Left lung (tissue), 10 donors: ENCODE data around the gene PDE1A. TPM values are rescaled to one million over a fixed set of nuclear protein-coding genes. Genes with fewer than 3 reads are reported as not detected.

Experiments
- ATAC-seq: fragments of 200-7000 bp; cut with Tn5 transposase; one replicate; pipeline ENCODE4 v1.9.1; 2020; ENCODE audit warnings: moderate library complexity
- DNase-seq, 4 donors: peaks; one replicate each; pipeline ENCODE4 v3.0.0-alpha.2; 2013 to 2020
- H3K27ac ChIP-seq, 2 donors: fragments of 200-600 bp; sonication (generic) in 1 of 2; one replicate each; pipeline versions ENCODE4 v1.5.0 to v1.8.0; 2020 to 2021
- H3K27me3 ChIP-seq, 2 donors: fragments of 200-600 bp; sonication (generic) in 1 of 2; one replicate each; pipeline versions ENCODE4 v1.5.0 to v1.8.0; 2020 to 2021
- H3K36me3 ChIP-seq, 2 donors: fragments of 200-600 bp; sonication (generic) in 1 of 2; one replicate each; pipeline versions ENCODE4 v1.5.0 to v1.8.0; 2020 to 2021
- H3K4me1 ChIP-seq, 2 donors: fragments of 200-600 bp; one replicate each; pipeline ENCODE4 v1.8.0; 2021
- H3K4me3 ChIP-seq, 2 donors: fragments of 200-600 bp; sonication (generic) in 1 of 2; one replicate each; pipeline versions ENCODE4 v1.5.0 to v1.8.0; 2020 to 2021; ENCODE audit warnings: mild to moderate bottlenecking in 1 of 2
- H3K9me3 ChIP-seq, 2 donors: fragments of 200-600 bp; sonication (generic) in 1 of 2; one replicate each; pipeline versions ENCODE4 v1.5.0 to v1.8.0; 2020 to 2021
- intact Hi-C, 2 donors: fragments of 100-400 bp; cut with DNase I; formaldehyde crosslinking; loops; one replicate each; pipeline versions ENCODE4 v1.11.2 to v1.14.2; 2022
- polyA plus RNA-seq, 6 donors: library from polyadenylated mRNA; unstranded; fragments of 120-200 nt; gene quantifications; one replicate each; pipeline ENCODE4 v1.2.1, GENCODE V29; 2013; ENCODE audit not compliant: insufficient read length in 6 of 6
- total RNA-seq, 2 donors: library from RNA; stranded (reverse); fragmentation: NEBNext Ultra II Directional; extraction: Animal tissue kit (Norgen Biotek cat#: 25700); gene quantifications; one replicate each; pipeline ENCODE4 v1.2.1, GENCODE V29; 2021
- TF ChIP-seq, protein P1 (sequence below), 2 donors: fragments of 200-600 bp; sonication (generic) in 1 of 2; IDR thresholded peaks; one replicate each; pipeline versions ENCODE4 v1.5.0 to v1.8.0; 2021; ENCODE audit warnings: antibody characterized with exemption in 2 of 2
- donor health status: DM: no; HTN: yes; CAD: no.
- donor health status: DM: no; HTN: no; CAD: no.

PDE1A gene
- total and polyA plus RNA-seq, 8 donors, result 4.6 to 16.3 (median 13.2) TPM

DNA sequence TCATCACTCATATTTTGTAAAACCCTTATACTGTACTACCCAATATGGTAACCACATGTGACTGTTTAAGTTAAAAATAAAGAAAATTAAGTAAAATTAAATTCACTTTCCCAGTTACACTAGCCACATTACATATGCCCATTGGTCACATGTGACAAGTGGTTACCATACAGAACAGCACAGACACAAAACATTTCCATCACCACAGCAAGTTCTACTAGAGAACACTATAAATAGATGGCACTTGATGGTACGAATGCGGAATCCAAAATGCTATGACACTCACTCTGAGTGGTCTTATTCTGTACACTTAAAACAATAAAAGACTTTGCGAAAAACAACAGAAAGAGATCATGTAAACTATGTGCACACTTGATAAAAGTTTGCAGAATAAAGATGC lies 202.2 kb downstream of the PDE1A start:
- ATAC-seq (no peak), DNase-seq (no peak)
- TF ChIP-seq, protein P1, sequence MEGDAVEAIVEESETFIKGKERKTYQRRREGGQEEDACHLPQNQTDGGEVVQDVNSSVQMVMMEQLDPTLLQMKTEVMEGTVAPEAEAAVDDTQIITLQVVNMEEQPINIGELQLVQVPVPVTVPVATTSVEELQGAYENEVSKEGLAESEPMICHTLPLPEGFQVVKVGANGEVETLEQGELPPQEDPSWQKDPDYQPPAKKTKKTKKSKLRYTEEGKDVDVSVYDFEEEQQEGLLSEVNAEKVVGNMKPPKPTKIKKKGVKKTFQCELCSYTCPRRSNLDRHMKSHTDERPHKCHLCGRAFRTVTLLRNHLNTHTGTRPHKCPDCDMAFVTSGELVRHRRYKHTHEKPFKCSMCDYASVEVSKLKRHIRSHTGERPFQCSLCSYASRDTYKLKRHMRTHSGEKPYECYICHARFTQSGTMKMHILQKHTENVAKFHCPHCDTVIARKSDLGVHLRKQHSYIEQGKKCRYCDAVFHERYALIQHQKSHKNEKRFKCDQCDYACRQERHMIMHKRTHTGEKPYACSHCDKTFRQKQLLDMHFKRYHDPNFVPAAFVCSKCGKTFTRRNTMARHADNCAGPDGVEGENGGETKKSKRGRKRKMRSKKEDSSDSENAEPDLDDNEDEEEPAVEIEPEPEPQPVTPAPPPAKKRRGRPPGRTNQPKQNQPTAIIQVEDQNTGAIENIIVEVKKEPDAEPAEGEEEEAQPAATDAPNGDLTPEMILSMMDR (IDR thresholded peaks at IDR 0.05), result no peak
- no peaks in the 10 kb centered on the region for H3K9me3 ChIP-seq
- intact Hi-C loops, result no loop called here
- H3K4me3 ChIP-seq, result no peak overlapping the region
- H3K4me1 ChIP-seq, result no peaks in the 10 kb centered on the region
- H3K36me3 ChIP-seq, result no peaks in the 10 kb centered on the region
- no peaks in the 10 kb centered on the region for H3K27me3 ChIP-seq
- no peak overlapping the region for H3K27ac ChIP-seq

DNA sequence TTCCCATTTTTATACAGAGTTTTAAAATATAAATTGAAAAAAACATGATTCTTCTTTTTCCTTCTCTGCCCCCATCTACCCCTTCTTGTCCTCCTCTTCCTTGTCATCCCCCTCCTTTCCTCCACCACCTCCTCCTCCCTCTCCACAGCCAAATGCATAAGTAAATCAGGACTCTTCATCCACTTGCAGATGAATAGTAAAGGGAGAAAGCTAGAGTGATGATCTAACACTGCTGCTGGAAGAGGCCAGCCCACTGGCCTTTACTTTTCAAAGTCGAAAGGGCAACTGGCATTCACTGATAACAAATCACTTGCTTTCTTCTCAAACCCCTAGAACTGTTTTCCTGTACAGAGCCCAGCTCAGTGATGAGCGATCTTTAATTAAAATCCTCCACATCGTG lies 205.8 kb downstream of the PDE1A start:
- no peaks in the 10 kb centered on the region for H3K9me3 ChIP-seq
- H3K4me1 ChIP-seq, result no peaks in the 10 kb centered on the region
- no peak overlapping the region for H3K27ac ChIP-seq
- TF ChIP-seq, protein P1 (IDR thresholded peaks at IDR 0.05), result no peak
- no peaks in the 10 kb centered on the region for H3K27me3 ChIP-seq
- H3K4me3 ChIP-seq, result no peak overlapping the region
- no peak for ATAC-seq
- no peaks in the 10 kb centered on the region for H3K36me3 ChIP-seq
- DNase-seq, result no peak
- intact Hi-C loops, result no loop called here

DNA sequence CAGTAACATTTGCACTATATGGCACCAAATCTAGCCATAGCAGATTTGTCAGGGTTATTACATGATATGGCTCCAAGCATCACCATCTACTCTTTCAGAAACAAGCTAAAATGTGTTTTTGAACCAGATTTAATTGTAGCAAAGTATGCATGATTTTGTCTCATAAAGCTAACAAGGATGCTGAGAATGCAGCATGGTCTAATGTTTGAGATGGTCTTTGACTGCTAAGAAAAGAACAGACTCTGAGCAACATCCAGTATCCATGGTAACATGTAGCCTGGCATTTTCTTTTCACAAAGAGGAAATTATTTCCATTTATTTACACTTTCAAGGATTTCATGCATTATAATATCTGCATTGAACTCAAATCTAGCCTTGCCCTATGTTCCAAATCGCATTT lies 206.5 kb downstream of the PDE1A start:
- Histone ChIP-seq H3K4me1 (no peaks in the 10 kb centered on the region), H3K27me3 (no peaks in the 10 kb centered on the region), H3K4me3 (no peak overlapping the region), H3K36me3 (no peaks in the 10 kb centered on the region), H3K27ac (no peak overlapping the region), H3K9me3 (no peaks in the 10 kb centered on the region)
- intact Hi-C loops, result no loop called here
- no peak for ATAC-seq
- DNase-seq, result no peak
- TF ChIP-seq, protein P1 (IDR thresholded peaks at IDR 0.05), result no peak

DNA sequence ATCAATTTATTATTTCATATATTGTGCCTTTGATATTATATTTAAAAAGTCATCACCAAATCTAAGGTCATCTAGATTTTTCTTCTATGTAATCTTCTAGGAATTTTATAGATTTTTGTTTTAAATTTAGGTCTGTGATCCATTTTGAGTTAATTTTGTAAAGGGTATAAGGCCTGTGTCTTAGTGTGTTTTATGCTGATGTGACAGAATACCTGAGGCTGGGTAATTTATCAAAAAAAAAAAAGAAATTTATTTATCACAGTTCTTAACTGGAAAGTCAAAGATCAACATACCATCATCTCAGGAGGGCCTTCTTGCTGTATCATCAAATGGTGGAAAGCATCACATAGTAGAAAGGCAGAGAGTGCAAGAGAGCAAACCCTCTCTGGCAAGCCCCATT lies 216.2 kb downstream of the PDE1A start:
- intact Hi-C loops, result no loop called here
- DNase-seq, result no peak
- Histone ChIP-seq H3K9me3 (no peaks in the 10 kb centered on the region), H3K27me3 (no peaks in the 10 kb centered on the region), H3K4me1 (no peaks in the 10 kb centered on the region), H3K27ac (no peak overlapping the region), H3K4me3 (no peak overlapping the region), H3K36me3 (no peaks in the 10 kb centered on the region)
- no peak for ATAC-seq
- TF ChIP-seq, protein P1 (IDR thresholded peaks at IDR 0.05), result no peak

DNA sequence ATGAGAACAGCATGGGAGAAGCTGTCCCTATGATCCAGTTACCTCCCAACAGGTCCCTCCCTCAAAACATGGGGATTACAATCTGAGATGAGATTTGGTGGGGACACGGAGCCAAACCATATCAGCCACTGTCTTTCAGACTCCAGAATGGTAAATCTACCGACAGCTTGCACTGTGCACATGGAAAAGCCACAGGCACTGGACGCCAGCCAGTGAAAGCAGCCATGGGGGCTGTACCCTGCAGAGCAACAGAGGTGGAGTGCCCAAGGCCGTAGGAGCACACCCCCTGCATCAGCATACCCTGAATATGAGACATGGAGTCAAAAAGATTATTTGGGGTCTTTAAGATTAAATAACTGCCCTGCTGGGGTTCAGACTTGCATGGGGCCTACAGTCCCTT lies 218.4 kb downstream of the PDE1A start:
- H3K27ac ChIP-seq, result no peak overlapping the region
- no peaks in the 10 kb centered on the region for H3K4me1 ChIP-seq
- H3K27me3 ChIP-seq, result no peaks in the 10 kb centered on the region
- DNase-seq (peak in 1 of 4 donors; percentile 20), ATAC-seq (no peak)
- H3K36me3 ChIP-seq, result no peaks in the 10 kb centered on the region
- intact Hi-C loops, result no loop called here
- no peak overlapping the region for H3K4me3 ChIP-seq
- H3K9me3 ChIP-seq, result no peaks in the 10 kb centered on the region
- TF ChIP-seq, protein P1 (IDR thresholded peaks at IDR 0.05), result no peak
